HFFc6 (cell line): ENCODE results near the gene SF3B2. TPM values are rescaled to one million over a fixed set of nuclear protein-coding genes. Genes with fewer than 3 reads are reported as not detected.

Source experiments
- DNase-seq: peaks from one replicate; pipeline ENCODE4 v3.0.0-alpha.2; 2018
- H3K27ac Mint-ChIP-seq: 2 replicates; pipeline ENCODE4 v1.8.0; 2020; ENCODE audit warnings: mild to moderate bottlenecking, mixed read lengths
- H3K27me3 Mint-ChIP-seq: 2 replicates; pipeline ENCODE4 v1.8.0; 2021; ENCODE audit warnings: mild to moderate bottlenecking, moderate library complexity, mixed read lengths; ENCODE audit not compliant: insufficient read depth
- H3K36me3 Mint-ChIP-seq: 2 replicates; pipeline ENCODE4 v1.8.0; 2021; ENCODE audit warnings: low read depth, mixed read lengths
- H3K4me1 Mint-ChIP-seq: 2 replicates; pipeline ENCODE4 v1.8.0; 2020; ENCODE audit warnings: low read depth, mixed read lengths
- H3K4me3 Mint-ChIP-seq: 2 replicates; pipeline ENCODE4 v1.8.0; 2020; ENCODE audit warnings: mild to moderate bottlenecking, moderate library complexity, mixed read lengths
- H3K9me3 Mint-ChIP-seq: 2 replicates; pipeline ENCODE4 v1.8.0; 2020; ENCODE audit warnings: mild to moderate bottlenecking, mixed read lengths
- CTCF ChIP-seq: fragments of 200-600 bp; sonication (generic); IDR thresholded peaks from 2 replicates; pipeline ENCODE4 v1.5.0; 2021; ENCODE audit warnings: antibody characterized with exemption, mild to moderate bottlenecking
- total RNA-seq, 6 experiments: library from RNA; stranded (reverse); fragmentation: NEBNext Ultra II Directional; extraction: Animal tissue kit (Norgen Biotek cat#: 25700); gene quantifications; 2 replicates in 1 of 6; 3 replicates in 5 of 6; pipeline ENCODE4 v1.2.3, GENCODE V29; 2021

The SF3B2 gene
- total RNA-seq, 6 experiments from 2014 or later: 199 to 240 (median 222) TPM

- Mint-ChIP-seq H3K27me3 (no peaks in the 10 kb centered on the region; the same call in 1 of the 2 replicates), H3K9me3 (no peaks in the 10 kb centered on the region), H3K4me3 (no peak overlapping the region), H3K4me1 (peaks cover 79% of the 10 kb centered on the region), H3K27ac (no peak overlapping the region), H3K36me3 (peaks cover 24% of the 10 kb centered on the region)
- no peak for TF ChIP-seq CTCF
- no peak for DNase-seq
These were observed 52.0 kb downstream of the SF3B2 start for GRCh38 chr11:66104057-66104638.

- Mint-ChIP-seq H3K9me3 (no peaks in the 10 kb centered on the region), H3K36me3 (peaks cover 17% of the 10 kb centered on the region), H3K4me3 (peak overlapping the region; percentile 53), H3K4me1 (peaks cover 83% of the 10 kb centered on the region), H3K27me3 (no peaks in the 10 kb centered on the region; the same call in 1 of the 2 replicates), H3K27ac (peak overlapping the region; percentile 82)
- no peak for TF ChIP-seq CTCF
- DNase-seq: peak; percentile 14
These were observed 54.8 kb downstream of the SF3B2 start for GRCh38 chr11:66106786-66107599.

- Mint-ChIP-seq H3K27me3 (no peaks in the 10 kb centered on the region; the same call in 1 of the 2 replicates), H3K4me3 (peak overlapping the region; percentile 53), H3K4me1 (peaks cover 91% of the 10 kb centered on the region), H3K9me3 (no peaks in the 10 kb centered on the region), H3K27ac (peak overlapping the region; percentile 82), H3K36me3 (peaks cover 19% of the 10 kb centered on the region)
- DNase-seq: no peak
- no peak for TF ChIP-seq CTCF
These were observed 55.7 kb downstream of the SF3B2 start for GRCh38 chr11:66107600-66108510.

GRCh38 chr11:66109294-66109693 lies 57.1 kb downstream of the SF3B2 start:
- H3K27me3 Mint-ChIP-seq: no peaks in the 10 kb centered on the region; the same call in 1 of the 2 replicates
- H3K36me3 Mint-ChIP-seq: peaks cover 19% of the 10 kb centered on the region
- no peak overlapping the region for H3K4me3 Mint-ChIP-seq
- H3K9me3 Mint-ChIP-seq: no peaks in the 10 kb centered on the region
- peak overlapping the region; percentile 54 for H3K27ac Mint-ChIP-seq
- TF ChIP-seq CTCF: no peak
- DNase-seq: no peak
- peaks cover 92% of the 10 kb centered on the region for H3K4me1 Mint-ChIP-seq

- DNase-seq: no peak
- Mint-ChIP-seq H3K27ac (peak overlapping the region; percentile 91), H3K4me3 (peak overlapping the region; percentile 82; the same call in 1 of the 2 replicates), H3K4me1 (peaks cover 86% of the 10 kb centered on the region), H3K27me3 (no peaks in the 10 kb centered on the region; the same call in 1 of the 2 replicates), H3K9me3 (no peaks in the 10 kb centered on the region), H3K36me3 (peaks cover 27% of the 10 kb centered on the region)
- TF ChIP-seq CTCF: no peak
These were observed 59.0 kb downstream of the SF3B2 start for GRCh38 chr11:66111158-66111557.
